Naive thymus-derived CD8-positive, alpha-beta T cell (primary cell): Measurements from ENCODE around the gene RRAGA. TPM values are rescaled to one million over a fixed set of nuclear protein-coding genes. Genes with fewer than 3 reads are reported as not detected.
"Not testable (repeated sequence)": the region's sequence is repeated elsewhere in the genome, so short reads cannot be mapped to it uniquely, and the experiment has no call there.

Experiments
- ATAC-seq, 2 donors: fragments of 150-1000 bp; cut with Tn5 transposase in 1 of 2; sonication (Bioruptor Pico), chemical (Tn5 transposase) in 1 of 2; 1 replicate in 1 of 2; 2 replicates in 1 of 2; pipeline ENCODE4 v1.10.0; 2021; ENCODE audit warnings: mild to moderate bottlenecking in 2 of 2, moderate library complexity in 2 of 2
- POLR2A ChIA-PET: fragments of 350-600 bp; sonication (Branson Sonifier 250); formaldehyde crosslinking; loops from one replicate; lab custom pipeline; 2021; ENCODE audit warnings: antibody characterized with exemption; lab: Charles Lee
- DNase-seq, 10 donors: peaks; one replicate each; pipeline versions ENCODE4 v3.0.0 to v3.0.0-alpha.2; 2020 to 2022
- H3K27ac Mint-ChIP-seq, 10 donors: one replicate each; pipeline ENCODE4 v1.8.0; 2020 to 2022; ENCODE audit warnings: mild to moderate bottlenecking in 10 of 10, mixed read lengths in 10 of 10, moderate library complexity in 4 of 10, inconsistent platforms in 1 of 10
- H3K27me3 Mint-ChIP-seq, 5 donors: one replicate each; pipeline ENCODE4 v1.8.0; 2021 to 2022; ENCODE audit warnings: mixed read lengths in 5 of 5
- H3K36me3 Mint-ChIP-seq, 3 donors: one replicate each; pipeline ENCODE4 v1.8.0; 2020 to 2022; ENCODE audit warnings: mixed read lengths in 3 of 3, mild to moderate bottlenecking in 2 of 3, inconsistent platforms in 1 of 3
- H3K4me1 Mint-ChIP-seq, 4 donors: one replicate each; pipeline ENCODE4 v1.8.0; 2021 to 2022; ENCODE audit warnings: mixed read lengths in 4 of 4
- H3K4me3 Mint-ChIP-seq, 10 donors: one replicate each; pipeline ENCODE4 v1.8.0; 2020 to 2022; ENCODE audit warnings: mild to moderate bottlenecking in 10 of 10, mixed read lengths in 10 of 10, moderate library complexity in 6 of 10, inconsistent platforms in 1 of 10
- H3K9me3 Mint-ChIP-seq, 9 donors: one replicate each; pipeline ENCODE4 v1.8.0; 2020 to 2022; ENCODE audit warnings: mixed read lengths in 9 of 9, mild to moderate bottlenecking in 3 of 9, inconsistent platforms in 1 of 9, moderate library complexity in 1 of 9
- polyA plus RNA-seq, 3 donors: library from polyadenylated mRNA; unstranded; fragments of 300-500 nt; fragmentation: Illumina TruSeq; gene quantifications; one replicate each; pipeline ENCODE4 v1.2.3, GENCODE V29; 2021
- total RNA-seq, 8 experiments: library from RNA in 2 of 8; stranded (reverse) in 2 of 8; gene quantifications; one replicate each; pipeline ENCODE4 v1.2.3 and lab custom pipeline; 2021 to 2026

The RRAGA gene
- total and polyA plus RNA-seq, 5 experiments from 2014 or later, result 54.4 to 82.1 (median 64.9) TPM

GRCh38 chr9:19097431-19097830 lies 48.2 kb downstream of the RRAGA start:
- peaks cover 5 to 61% (median 8%) of the 10 kb centered on the region in 3 donors for H3K36me3 Mint-ChIP-seq
- POLR2A ChIA-PET, H3K9me3 Mint-ChIP-seq, DNase-seq, H3K27me3 Mint-ChIP-seq, ATAC-seq: not testable (repeated sequence)
- peaks cover 14 to 44% (median 40%) of the 10 kb centered on the region in 4 donors for H3K4me1 Mint-ChIP-seq
- peak overlapping the region in 5 of 10 donors; percentile 18 to 63 (median 31) for H3K27ac Mint-ChIP-seq
- peak overlapping the region in 6 of 10 donors; percentile 19 to 63 (median 36) for H3K4me3 Mint-ChIP-seq

Other genes with a start within 250 kb of the RRAGA start
- under 1 TPM; 0.26 to 0.38 TPM for gene SAXO1, start 16.2 kb upstream of the RRAGA start, total RNA-seq
- gene SAXO1, start 16.2 kb upstream of the RRAGA start, polyA plus RNA-seq, result under 1 TPM in 2 of 3 donors, not detected in 1; 0.10 to 0.46 TPM
- 10 to 100 TPM; 22.1 TPM for gene HAUS6, start 53.5 kb downstream of the RRAGA start, total RNA-seq
- 1 to 10 TPM; 4.6 to 5.2 (median 4.7) TPM for gene HAUS6, start 53.5 kb downstream of the RRAGA start, polyA plus RNA-seq
- 10 to 100 TPM; 50.3 to 53.0 TPM for gene PLIN2, start 78.1 kb downstream of the RRAGA start, total RNA-seq
- 100 to 1,000 TPM in 1 of 3 donors, 10 to 100 TPM in 2; 62.7 to 105 (median 65.7) TPM for gene PLIN2, start 78.1 kb downstream of the RRAGA start, polyA plus RNA-seq
- 10 to 100 TPM; 72.6 to 74.4 TPM for gene DENND4C, start 181.3 kb downstream of the RRAGA start, total RNA-seq
- 10 to 100 TPM; 31.0 to 40.2 (median 35.1) TPM for gene DENND4C, start 181.3 kb downstream of the RRAGA start, polyA plus RNA-seq